Measurements from ENCODE around the gene PIP4K2A. TPM values are rescaled to one million over a fixed set of nuclear protein-coding genes. Genes with fewer than 3 reads are reported as not detected.

PIP4K2A gene
- total RNA-seq = 10 to 100 TPM; 27.3 to 52.7 (median 41.6) TPM

DNA sequence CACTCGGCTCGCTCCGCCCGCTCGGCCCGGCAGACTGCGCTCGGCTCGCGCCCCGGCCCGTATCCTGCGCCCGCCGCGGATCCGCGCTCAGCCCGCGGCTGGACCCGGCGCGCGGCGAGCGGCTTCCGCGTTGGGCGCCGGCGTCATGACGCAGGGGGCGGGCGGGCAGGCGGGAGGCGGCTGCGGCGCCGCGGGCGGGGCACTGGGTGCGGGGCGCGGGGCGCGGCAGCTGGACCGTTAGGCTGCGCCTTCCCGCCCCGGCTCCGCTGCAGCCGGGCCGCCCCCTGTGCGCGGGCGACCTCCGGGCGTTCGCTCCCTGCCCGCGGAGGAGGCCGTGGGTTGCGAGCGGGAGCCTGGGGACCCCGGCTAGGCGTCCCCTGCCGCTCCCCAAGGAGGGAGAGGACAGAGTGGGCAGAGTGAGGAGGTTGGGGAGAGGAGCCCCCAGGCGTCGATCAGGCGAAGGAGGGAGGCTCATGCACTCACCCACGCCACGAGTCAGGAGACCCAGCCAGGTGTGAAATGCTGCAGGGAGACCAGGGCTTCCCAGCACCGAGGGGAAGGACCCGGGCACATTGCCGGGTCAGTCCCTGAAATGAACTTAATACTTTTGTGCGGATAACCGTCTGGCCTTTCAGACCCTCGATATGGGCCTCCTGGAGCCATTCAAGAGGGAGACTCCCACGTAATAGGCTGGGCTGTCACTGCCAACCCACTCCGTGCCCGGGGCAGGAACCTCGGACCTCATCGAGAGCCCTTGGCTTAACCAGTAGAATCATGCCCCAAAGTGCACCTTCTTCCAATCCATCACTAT is at the start of gene PIP4K2A:
Gene PIP4K2A (minus strand): TSS at position 100 of the 811 bp plus-strand sequence. CDS start 252 bp downstream, outside the sequence.
- TF ChIP-seq, protein P1, sequence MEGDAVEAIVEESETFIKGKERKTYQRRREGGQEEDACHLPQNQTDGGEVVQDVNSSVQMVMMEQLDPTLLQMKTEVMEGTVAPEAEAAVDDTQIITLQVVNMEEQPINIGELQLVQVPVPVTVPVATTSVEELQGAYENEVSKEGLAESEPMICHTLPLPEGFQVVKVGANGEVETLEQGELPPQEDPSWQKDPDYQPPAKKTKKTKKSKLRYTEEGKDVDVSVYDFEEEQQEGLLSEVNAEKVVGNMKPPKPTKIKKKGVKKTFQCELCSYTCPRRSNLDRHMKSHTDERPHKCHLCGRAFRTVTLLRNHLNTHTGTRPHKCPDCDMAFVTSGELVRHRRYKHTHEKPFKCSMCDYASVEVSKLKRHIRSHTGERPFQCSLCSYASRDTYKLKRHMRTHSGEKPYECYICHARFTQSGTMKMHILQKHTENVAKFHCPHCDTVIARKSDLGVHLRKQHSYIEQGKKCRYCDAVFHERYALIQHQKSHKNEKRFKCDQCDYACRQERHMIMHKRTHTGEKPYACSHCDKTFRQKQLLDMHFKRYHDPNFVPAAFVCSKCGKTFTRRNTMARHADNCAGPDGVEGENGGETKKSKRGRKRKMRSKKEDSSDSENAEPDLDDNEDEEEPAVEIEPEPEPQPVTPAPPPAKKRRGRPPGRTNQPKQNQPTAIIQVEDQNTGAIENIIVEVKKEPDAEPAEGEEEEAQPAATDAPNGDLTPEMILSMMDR (IDR thresholded peaks at IDR 0.05; ENCODE audit: low read depth) = no peak

DNA sequence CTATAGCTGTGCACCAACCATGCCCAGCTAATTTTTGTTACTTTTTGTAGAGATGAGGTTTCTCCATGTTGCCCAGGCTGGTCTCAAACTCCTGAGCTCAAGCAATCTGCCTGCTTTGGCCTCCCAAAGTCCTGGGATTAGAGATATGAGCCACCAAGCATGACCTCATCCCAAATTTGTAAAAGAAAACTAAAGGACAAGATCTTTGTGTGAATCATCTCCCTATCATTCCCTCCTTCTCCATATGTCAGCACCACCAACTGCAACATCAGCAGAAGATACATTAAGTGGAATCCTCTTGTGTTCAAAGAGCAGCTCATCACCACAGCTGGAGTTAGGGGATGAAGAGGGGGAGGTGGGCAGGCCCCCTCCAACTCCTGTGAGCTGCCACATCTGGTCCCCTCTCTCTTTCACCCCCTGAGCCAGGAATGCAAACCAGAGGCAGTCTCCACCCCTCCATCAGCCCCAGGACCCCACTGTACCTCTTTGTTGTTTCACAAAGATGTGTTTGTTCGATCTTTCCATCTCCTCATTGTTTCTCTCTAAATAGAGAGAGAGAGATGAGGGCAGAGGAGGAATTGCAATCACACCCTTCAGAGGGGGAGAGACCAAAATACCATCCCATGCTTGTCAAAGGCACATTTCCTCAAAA is 47.3 kb upstream of the PIP4K2A start:
- TF ChIP-seq, protein P1 (IDR thresholded peaks at IDR 0.05; ENCODE audit: low read depth) = no peak

DNA sequence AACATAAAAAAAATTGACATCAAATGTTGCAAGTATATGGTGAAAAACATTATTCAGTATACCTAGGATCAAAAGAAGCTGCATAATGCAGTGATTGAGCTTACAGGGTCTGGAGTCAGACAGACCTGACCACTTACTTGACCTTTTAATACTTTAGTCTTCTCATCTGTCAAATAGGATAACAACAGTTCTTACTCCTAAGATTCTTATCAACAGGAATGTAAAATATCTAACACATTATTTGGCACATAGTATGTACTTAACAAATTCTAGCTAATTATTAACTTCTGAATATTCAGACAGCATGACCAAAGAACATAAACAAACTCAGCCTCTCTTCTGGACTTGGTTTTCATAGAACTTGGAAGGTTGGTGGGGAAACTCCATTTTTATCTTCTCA is 45.6 kb upstream of the PIP4K2A start:
- TF ChIP-seq, protein P1 (IDR thresholded peaks at IDR 0.05; ENCODE audit: low read depth) = no peak

DNA sequence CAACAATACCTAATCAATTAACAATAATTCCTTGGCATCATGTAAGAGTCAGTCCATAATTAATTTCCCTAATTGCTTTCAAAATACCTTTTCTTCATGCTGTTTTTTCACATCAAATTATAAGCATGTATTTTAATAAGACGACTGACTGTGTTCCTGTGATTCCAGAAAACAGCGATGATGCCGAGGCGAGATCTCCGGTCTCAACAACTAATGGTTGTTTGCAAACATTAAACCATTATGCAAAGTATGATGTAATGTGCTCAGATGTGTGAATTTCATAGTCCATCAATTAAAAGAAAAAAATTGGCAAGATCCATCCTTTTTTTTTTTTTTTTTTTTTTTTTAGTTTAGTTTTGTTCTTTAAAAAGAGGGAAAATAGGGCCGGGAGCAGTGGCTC is 44.5 kb upstream of the PIP4K2A start:
- TF ChIP-seq, protein P1 (IDR thresholded peaks at IDR 0.05; ENCODE audit: low read depth) = no peak

DNA sequence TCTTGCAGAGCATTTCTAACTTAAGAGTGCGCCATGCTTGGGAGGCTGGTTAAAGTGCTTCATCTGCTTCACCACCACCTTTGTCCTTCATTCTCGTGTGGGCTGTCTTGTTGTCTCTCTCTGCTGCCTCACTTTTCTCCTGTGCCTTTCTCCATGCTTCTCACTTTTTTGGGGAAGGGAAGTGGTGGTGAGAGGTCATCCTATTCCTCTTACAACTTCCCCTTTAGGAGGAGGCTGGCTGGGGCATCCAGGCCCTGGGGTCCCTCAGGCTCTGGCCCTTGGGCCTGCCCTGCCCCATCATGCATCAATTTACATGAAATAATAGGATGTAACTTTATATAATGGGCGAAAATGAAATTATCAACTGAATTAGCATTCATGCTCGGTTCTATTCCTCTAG is 39.9 kb upstream of the PIP4K2A start:
- TF ChIP-seq, protein P1 (IDR thresholded peaks at IDR 0.05; ENCODE audit: low read depth) = no peak

DNA sequence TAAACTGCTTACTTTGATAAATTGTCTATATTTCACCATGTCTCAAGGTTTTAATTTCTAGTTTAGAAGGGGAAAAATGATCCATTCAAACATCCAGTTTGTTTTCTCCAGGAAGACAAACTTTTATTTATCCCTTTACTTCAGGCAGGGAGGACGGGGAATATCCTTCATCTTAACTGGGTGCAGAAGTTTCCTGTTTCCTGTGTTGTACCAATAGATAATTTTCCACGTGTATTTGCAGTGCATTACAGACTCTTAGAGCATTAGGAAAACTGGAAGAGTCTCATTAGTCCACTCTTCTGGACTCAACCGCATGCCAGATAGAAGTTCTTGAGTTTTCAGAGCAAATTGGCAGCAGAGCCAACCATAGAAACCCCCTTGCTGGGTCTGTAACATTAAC is 39.4 kb upstream of the PIP4K2A start:
- TF ChIP-seq, protein P1 (IDR thresholded peaks at IDR 0.05; ENCODE audit: low read depth) = no peak

DNA sequence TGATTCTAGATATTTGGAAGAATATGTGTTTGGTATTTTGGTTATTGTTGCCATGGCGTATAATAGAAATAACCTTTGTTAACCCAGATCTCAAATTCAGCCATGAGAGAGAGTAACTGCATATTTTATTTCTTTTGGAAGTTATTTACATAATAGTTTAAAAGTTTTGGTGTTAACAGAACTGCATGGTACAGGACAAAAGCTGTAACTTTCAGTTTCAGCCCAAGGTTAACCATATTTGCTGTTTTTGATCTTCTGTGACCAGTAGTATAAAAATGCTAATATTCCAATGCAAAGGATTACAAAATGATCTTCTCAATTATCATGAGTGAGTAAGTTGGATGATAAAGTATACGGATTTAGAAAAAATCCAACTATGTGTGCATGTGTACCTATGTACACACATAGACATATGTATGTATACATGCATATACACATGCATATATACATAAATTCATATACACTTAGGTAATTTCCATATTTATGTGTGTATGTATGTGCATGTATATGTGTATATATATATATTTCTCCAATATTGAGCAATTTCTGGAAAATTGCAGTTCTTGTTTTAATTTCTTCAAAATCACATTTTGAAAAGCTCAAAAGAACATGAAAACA is 38.0 kb upstream of the PIP4K2A start:
- TF ChIP-seq, protein P1 (IDR thresholded peaks at IDR 0.05; ENCODE audit: low read depth) = no peak

Data from subcutaneous adipose tissue (tissue), 4 donors.